Breast epithelium (tissue), 3 donors: ENCODE data around the gene GMDS.

Source experiments
- POLR2A ChIP-seq: fragments of 450-650 bp; IDR thresholded peaks from one replicate; pipeline ENCODE4 v1.6.1; 2016; ENCODE audit warnings: antibody characterized with exemption, mild to moderate bottlenecking, moderate library complexity
- POLR2AphosphoS5 ChIP-seq, 3 donors: sonication (generic); formaldehyde crosslinking; IDR thresholded peaks; one replicate each; pipeline ENCODE4 v1.6.1; 2017; ENCODE audit warnings: antibody characterized with exemption in 3 of 3
- TF ChIP-seq, protein P1 (sequence below), 3 donors: fragments of 450-650 bp; IDR thresholded peaks; one replicate each; pipeline ENCODE4 v1.5.1; 2016 to 2017; ENCODE audit warnings: antibody characterized with exemption in 3 of 3, mild to moderate bottlenecking in 3 of 3, moderate library complexity in 3 of 3

DNA sequence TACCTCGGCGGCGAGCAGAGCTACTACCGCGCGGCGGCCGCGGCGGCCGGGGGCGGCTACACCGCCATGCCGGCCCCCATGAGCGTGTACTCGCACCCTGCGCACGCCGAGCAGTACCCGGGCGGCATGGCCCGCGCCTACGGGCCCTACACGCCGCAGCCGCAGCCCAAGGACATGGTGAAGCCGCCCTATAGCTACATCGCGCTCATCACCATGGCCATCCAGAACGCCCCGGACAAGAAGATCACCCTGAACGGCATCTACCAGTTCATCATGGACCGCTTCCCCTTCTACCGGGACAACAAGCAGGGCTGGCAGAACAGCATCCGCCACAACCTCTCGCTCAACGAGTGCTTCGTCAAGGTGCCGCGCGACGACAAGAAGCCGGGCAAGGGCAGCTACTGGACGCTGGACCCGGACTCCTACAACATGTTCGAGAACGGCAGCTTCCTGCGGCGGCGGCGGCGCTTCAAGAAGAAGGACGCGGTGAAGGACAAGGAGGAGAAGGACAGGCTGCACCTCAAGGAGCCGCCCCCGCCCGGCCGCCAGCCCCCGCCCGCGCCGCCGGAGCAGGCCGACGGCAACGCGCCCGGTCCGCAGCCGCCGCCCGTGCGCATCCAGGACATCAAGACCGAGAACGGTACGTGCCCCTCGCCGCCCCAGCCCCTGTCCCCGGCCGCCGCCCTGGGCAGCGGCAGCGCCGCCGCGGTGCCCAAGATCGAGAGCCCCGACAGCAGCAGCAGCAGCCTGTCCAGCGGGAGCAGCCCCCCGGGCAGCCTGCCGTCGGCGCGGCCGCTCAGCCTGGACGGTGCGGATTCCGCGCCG lies 634.7 kb downstream of the GMDS start:
- TF ChIP-seq POLR2AphosphoS5 (IDR thresholded peaks at IDR 0.05), result no peak
- TF ChIP-seq, protein P1, sequence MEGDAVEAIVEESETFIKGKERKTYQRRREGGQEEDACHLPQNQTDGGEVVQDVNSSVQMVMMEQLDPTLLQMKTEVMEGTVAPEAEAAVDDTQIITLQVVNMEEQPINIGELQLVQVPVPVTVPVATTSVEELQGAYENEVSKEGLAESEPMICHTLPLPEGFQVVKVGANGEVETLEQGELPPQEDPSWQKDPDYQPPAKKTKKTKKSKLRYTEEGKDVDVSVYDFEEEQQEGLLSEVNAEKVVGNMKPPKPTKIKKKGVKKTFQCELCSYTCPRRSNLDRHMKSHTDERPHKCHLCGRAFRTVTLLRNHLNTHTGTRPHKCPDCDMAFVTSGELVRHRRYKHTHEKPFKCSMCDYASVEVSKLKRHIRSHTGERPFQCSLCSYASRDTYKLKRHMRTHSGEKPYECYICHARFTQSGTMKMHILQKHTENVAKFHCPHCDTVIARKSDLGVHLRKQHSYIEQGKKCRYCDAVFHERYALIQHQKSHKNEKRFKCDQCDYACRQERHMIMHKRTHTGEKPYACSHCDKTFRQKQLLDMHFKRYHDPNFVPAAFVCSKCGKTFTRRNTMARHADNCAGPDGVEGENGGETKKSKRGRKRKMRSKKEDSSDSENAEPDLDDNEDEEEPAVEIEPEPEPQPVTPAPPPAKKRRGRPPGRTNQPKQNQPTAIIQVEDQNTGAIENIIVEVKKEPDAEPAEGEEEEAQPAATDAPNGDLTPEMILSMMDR (IDR thresholded peaks at IDR 0.05), result no peak
- no peak for TF ChIP-seq POLR2A
